ENCODE measurements around the gene NUDT9.
"Not testable (repeated sequence)": the region's sequence is repeated elsewhere in the genome, so short reads cannot be mapped to it uniquely, and the experiment has no call there.

DNA sequence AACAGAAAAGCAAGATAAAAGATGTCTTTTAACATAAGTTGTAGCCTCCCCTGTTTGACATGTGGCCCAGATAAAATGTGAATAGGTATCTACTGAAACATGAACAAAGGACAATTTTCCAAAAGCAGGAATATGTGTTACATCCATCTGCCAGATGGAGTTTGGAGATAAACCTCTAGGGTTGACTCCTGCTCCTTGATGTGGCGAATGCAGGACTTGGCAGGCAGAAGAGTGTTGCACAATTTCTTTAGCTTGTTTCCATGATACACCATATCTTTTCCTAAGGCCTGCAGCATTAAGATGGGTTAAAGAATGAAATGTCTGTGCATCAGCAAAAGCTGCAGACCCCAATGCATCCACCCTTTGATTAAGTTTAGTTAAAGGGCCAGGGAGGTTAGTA is 18.6 kb upstream of the NUDT9 start:
- TF ChIP-seq, protein P1, sequence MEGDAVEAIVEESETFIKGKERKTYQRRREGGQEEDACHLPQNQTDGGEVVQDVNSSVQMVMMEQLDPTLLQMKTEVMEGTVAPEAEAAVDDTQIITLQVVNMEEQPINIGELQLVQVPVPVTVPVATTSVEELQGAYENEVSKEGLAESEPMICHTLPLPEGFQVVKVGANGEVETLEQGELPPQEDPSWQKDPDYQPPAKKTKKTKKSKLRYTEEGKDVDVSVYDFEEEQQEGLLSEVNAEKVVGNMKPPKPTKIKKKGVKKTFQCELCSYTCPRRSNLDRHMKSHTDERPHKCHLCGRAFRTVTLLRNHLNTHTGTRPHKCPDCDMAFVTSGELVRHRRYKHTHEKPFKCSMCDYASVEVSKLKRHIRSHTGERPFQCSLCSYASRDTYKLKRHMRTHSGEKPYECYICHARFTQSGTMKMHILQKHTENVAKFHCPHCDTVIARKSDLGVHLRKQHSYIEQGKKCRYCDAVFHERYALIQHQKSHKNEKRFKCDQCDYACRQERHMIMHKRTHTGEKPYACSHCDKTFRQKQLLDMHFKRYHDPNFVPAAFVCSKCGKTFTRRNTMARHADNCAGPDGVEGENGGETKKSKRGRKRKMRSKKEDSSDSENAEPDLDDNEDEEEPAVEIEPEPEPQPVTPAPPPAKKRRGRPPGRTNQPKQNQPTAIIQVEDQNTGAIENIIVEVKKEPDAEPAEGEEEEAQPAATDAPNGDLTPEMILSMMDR (IDR thresholded peaks at IDR 0.05) = not testable (repeated sequence)
- not testable (repeated sequence) for TF ChIP-seq POLR2AphosphoS5, POLR2A, EP300 (IDR thresholded peaks at IDR 0.05)
